ENCODE measurements around the gene CHST12.

DNA sequence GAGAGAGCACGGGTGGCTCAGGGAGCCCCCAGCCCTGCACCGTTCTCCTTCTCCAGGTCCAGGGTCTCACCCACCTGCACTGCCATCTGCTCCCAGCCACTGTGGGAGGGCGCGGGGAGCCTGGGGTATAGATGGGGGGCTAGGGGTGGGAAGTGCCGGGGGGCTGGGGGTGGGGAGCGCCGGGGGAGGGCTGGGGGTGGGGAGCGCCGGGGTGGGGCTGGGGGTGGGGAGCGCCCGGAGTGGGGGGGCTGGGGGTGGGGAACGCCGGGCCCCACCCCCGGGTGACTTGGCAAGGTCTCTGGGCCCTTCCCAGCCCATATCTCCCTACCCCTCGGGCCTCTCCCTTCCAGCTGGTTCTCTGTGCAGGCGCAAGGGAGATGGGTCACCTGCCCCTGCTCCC lies 72.9 kb downstream of the CHST12 start, which contains the start of gene GRIFIN:
- TF ChIP-seq CTCF (conservative IDR thresholded peaks at IDR 0.05; ENCODE audit: low read length) (no peak), EZH2phosphoT487 (IDR thresholded peaks at IDR 0.05; ENCODE audit: borderline replicate concordance, low read depth, low read length) (no peak)
